HEK293 (cell line): ENCODE results near the gene FSD1.

ENCODE experiments used
- CTCF ChIA-PET: fragments of 350-600 bp; formaldehyde crosslinking; extraction: SDS; loops from one replicate; lab custom pipeline; 2021; ENCODE audit warnings: antibody characterized with exemption; lab: Yijun Ruan, JAX
- POLR2A ChIA-PET: fragments of 300-600 bp; formaldehyde crosslinking; extraction: SDS; loops from one replicate; lab custom pipeline; 2020; ENCODE audit warnings: antibody characterized with exemption, inconsistent platforms; lab: Yijun Ruan, JAX
- H3K27ac ChIP-seq: fragments of 200-500 bp; sonication (Bioruptor generic); 2 replicates; pipeline ENCODE4 v1.5.1; 2014; ENCODE audit warnings: low read depth, low read length, control low read depth, inconsistent platforms; ENCODE audit errors: extremely low read depth
- H3K36me3 ChIP-seq, 2 experiments: fragments of 200-500 bp in 1 of 2; sonication (Bioruptor generic) in 1 of 2; 1 replicate in 1 of 2; 2 replicates in 1 of 2; pipeline ENCODE4 v1.5.1; 2014 to 2017; ENCODE audit warnings: inconsistent platforms in 2 of 2, low read length in 2 of 2; ENCODE audit not compliant: control insufficient read depth in 2 of 2, insufficient read depth in 1 of 2
- H3K4me1 ChIP-seq: fragments of 200-500 bp; sonication (Bioruptor generic); 2 replicates; pipeline ENCODE4 v1.5.1; 2014; ENCODE audit warnings: mild to moderate bottlenecking, low read length, inconsistent platforms; ENCODE audit not compliant: control insufficient read depth, insufficient read depth
- H3K4me3 ChIP-seq: 2 replicates; pipeline ENCODE4 v1.5.1; 2011; ENCODE audit warnings: low read depth, mild to moderate bottlenecking, control low read depth, low read length, moderate library complexity
- H3K9me3 ChIP-seq: fragments of 200-500 bp; sonication (Bioruptor generic); 2 replicates; pipeline ENCODE4 v1.5.1; 2014; ENCODE audit warnings: low read depth, low read length, inconsistent platforms; ENCODE audit not compliant: control insufficient read depth, insufficient read depth
- BCL11A ChIP-seq: fragments of 450-650 bp; formaldehyde crosslinking; IDR thresholded peaks from 2 replicates; pipeline ENCODE4 v1.5.1; 2016; ENCODE audit warnings: low read depth, missing biosample characterization, missing genetic modification characterization
- EGR2 ChIP-seq: fragments of 450-650 bp; formaldehyde crosslinking; IDR thresholded peaks from 2 replicates; pipeline ENCODE4 v1.5.1; 2016; ENCODE audit warnings: low read depth, missing biosample characterization, missing genetic modification characterization
- SCRT1 ChIP-seq: fragments of 450-650 bp; formaldehyde crosslinking; IDR thresholded peaks from 2 replicates; pipeline ENCODE4 v1.5.1; 2016; ENCODE audit warnings: missing biosample characterization, missing genetic modification characterization, borderline replicate concordance
- ZBTB17 ChIP-seq: fragments of 450-650 bp; formaldehyde crosslinking; IDR thresholded peaks from 2 replicates; pipeline ENCODE4 v1.5.1; 2016; ENCODE audit warnings: missing biosample characterization, missing genetic modification characterization
- ZBTB7A ChIP-seq: fragments of 450-650 bp; formaldehyde crosslinking; IDR thresholded peaks from 2 replicates; pipeline ENCODE4 v1.5.1; 2016; ENCODE audit warnings: low read depth, missing biosample characterization, missing genetic modification characterization
- ZFHX2 ChIP-seq: fragments of 450-650 bp; formaldehyde crosslinking; conservative IDR thresholded peaks from 2 replicates; pipeline ENCODE4 v1.5.1; 2016; ENCODE audit warnings: missing biosample characterization, missing genetic modification characterization
- ZNF157 ChIP-seq: fragments of 450-650 bp; formaldehyde crosslinking; IDR thresholded peaks from 2 replicates; pipeline ENCODE4 v1.5.1; 2016; ENCODE audit warnings: missing biosample characterization, missing genetic modification characterization
- ZNF169 ChIP-seq: fragments of 450-650 bp; formaldehyde crosslinking; IDR thresholded peaks from 2 replicates; pipeline ENCODE4 v1.5.1; 2016; ENCODE audit warnings: missing biosample characterization, missing genetic modification characterization
- ZNF175 ChIP-seq: fragments of 450-650 bp; formaldehyde crosslinking; IDR thresholded peaks from 2 replicates; pipeline ENCODE4 v1.5.1; 2016; ENCODE audit warnings: missing biosample characterization, missing genetic modification characterization
- ZNF311 ChIP-seq: fragments of 450-650 bp; formaldehyde crosslinking; IDR thresholded peaks from 2 replicates; pipeline ENCODE4 v1.5.1; 2017; ENCODE audit warnings: missing biosample characterization, missing genetic modification characterization, borderline replicate concordance
- ZNF670 ChIP-seq: fragments of 450-650 bp; formaldehyde crosslinking; IDR thresholded peaks from 2 replicates; pipeline ENCODE4 v1.5.1; 2016; ENCODE audit warnings: missing biosample characterization, missing genetic modification characterization, low read depth
- ZNF707 ChIP-seq: fragments of 450-650 bp; formaldehyde crosslinking; IDR thresholded peaks from 2 replicates; pipeline ENCODE4 v1.5.1; 2016; ENCODE audit warnings: missing biosample characterization, missing genetic modification characterization
- ZNF785 ChIP-seq: fragments of 450-650 bp; formaldehyde crosslinking; IDR thresholded peaks from 2 replicates; pipeline ENCODE4 v1.5.1; 2016; ENCODE audit warnings: missing biosample characterization, missing genetic modification characterization
- ZSCAN23 ChIP-seq: fragments of 450-650 bp; formaldehyde crosslinking; IDR thresholded peaks from 2 replicates; pipeline ENCODE4 v1.5.1; 2016; ENCODE audit warnings: missing biosample characterization, missing genetic modification characterization
- TF ChIP-seq, protein P1 (sequence below): fragments of 450-650 bp; formaldehyde crosslinking; IDR thresholded peaks from 2 replicates; pipeline ENCODE4 v1.5.1; 2016; ENCODE audit warnings: missing biosample characterization, missing genetic modification characterization
- TF ChIP-seq, protein P2 (sequence below): fragments of 450-650 bp; formaldehyde crosslinking; IDR thresholded peaks from 2 replicates; pipeline ENCODE4 v1.5.1; 2017; ENCODE audit warnings: missing biosample characterization, missing genetic modification characterization
- TF ChIP-seq, protein P3 (sequence below): fragments of 450-650 bp; formaldehyde crosslinking; IDR thresholded peaks from 2 replicates; pipeline ENCODE4 v1.5.1; 2017; ENCODE audit warnings: missing biosample characterization, mild to moderate bottlenecking, missing genetic modification characterization, moderate library complexity
- TF ChIP-seq, protein P4 (sequence below): fragments of 450-650 bp; formaldehyde crosslinking; IDR thresholded peaks from 2 replicates; pipeline ENCODE4 v1.5.1; 2016; ENCODE audit warnings: missing biosample characterization, missing genetic modification characterization
- TF ChIP-seq, protein P5 (sequence below): fragments of 450-650 bp; formaldehyde crosslinking; IDR thresholded peaks from 2 replicates; pipeline ENCODE4 v1.5.1; 2016; ENCODE audit warnings: missing biosample characterization, missing genetic modification characterization
- TF ChIP-seq, protein P6 (sequence below): fragments of 450-650 bp; formaldehyde crosslinking; IDR thresholded peaks from 2 replicates; pipeline ENCODE4 v1.5.1; 2016; ENCODE audit warnings: missing biosample characterization, missing genetic modification characterization

The FSD1 gene

DNA sequence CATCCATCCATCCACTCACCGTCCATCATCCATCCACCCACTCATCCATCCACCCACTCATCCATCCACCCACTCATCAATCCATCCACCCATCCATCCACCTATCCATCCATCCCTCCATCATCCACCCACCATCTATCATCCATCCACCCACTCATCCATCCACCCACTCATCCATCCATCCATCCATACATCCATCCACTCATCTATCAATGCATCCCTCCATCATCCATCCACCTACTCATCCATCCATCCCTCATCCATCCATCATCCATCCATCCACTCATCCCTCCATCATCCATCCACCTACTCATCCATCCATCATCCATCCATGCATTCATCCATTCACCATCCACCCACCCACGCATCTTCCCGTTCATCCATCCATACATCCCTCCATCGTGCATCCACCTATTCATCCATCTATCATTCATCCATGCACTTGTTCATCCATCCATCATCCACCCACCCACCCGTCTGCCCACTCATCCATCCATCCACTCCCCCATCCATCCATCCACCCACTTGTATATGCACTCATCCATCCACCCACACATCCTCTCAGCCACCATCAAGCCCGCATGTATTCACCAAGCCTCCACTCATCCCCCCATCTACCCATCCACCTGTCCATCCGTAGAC is 30.7 kb downstream of the FSD1 start (continued):
- TF ChIP-seq ZNF169 (tag by site-specific recombination): 0 out of 2 replicates have a peak, but pooled peaks have one; percentile 41
- peak; percentile 100 for TF ChIP-seq ZBTB17 (tag by site-specific recombination)
- 0 out of 2 replicates have a peak, but pooled peaks have one; percentile 60 for TF ChIP-seq ZNF785
- 0 out of 2 replicates have a peak, but pooled peaks have one; percentile 12 for TF ChIP-seq ZBTB7A (tag by site-specific recombination)
- peak; percentile 29; the same call in 1 of the 2 replicates for TF ChIP-seq ZNF157 (tag by site-specific recombination)
- peak; percentile 100 for TF ChIP-seq EGR2 (tag by site-specific recombination)
- 0 out of 2 replicates have a peak, but pooled peaks have one; percentile 9 for TF ChIP-seq ZNF707 (tag by site-specific recombination)
- TF ChIP-seq SCRT1 (tag by site-specific recombination): no peak
- TF ChIP-seq, protein P1, sequence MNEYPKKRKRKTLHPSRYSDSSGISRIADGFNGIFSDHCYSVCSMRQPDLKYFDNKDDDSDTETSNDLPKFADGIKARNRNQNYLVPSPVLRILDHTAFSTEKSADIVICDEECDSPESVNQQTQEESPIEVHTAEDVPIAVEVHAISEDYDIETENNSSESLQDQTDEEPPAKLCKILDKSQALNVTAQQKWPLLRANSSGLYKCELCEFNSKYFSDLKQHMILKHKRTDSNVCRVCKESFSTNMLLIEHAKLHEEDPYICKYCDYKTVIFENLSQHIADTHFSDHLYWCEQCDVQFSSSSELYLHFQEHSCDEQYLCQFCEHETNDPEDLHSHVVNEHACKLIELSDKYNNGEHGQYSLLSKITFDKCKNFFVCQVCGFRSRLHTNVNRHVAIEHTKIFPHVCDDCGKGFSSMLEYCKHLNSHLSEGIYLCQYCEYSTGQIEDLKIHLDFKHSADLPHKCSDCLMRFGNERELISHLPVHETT (tag by site-specific recombination): no peak
- 0 out of 2 replicates have a peak, but pooled peaks have one; percentile 63 for TF ChIP-seq ZNF311 (tag by site-specific recombination)
- peak; percentile 99 for TF ChIP-seq ZFHX2 (tag by site-specific recombination)

DNA sequence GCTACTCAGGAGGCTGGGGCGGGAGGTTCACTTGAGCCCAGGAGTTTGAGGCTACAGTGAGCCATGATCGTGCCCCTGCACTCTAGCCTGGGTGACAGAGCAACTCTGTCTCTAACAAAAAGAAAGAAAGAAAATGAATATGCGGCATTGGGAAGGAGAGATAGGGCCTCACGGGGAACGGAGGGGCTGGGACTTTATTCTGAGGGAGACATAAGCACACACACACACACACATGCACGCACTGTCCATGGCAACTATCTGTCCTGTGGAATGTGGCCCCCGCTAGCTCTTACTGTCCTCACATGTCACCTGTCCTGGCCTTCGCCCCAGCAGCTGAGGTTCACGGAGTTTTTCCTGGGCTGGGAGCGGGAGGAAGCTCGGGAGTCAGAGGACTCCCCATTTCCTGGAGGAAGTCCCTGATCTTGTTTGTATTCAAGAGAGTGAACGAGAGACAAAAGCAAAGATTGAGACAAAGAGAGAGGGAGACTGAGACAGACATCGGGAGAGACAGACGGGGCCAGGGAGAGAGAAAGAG is 33.6 kb downstream of the FSD1 start:
- POLR2A ChIA-PET: no interaction called here
- Histone ChIP-seq H3K4me1 (peaks cover 3% of the 10 kb centered on the region; the same call in 1 of the 2 replicates), H3K27ac (no peak overlapping the region), H3K36me3 (no peaks in the 10 kb centered on the region), H3K9me3 (no peaks in the 10 kb centered on the region), H3K4me3 (no peak overlapping the region)
- CTCF ChIA-PET: interaction anchor here (0.7 to 1.5 kb wide), 2 partner anchors 71 to 130 kb away, joined by 4 to 5 read pairs; no protein-coding TSS in a partner anchor
- TF ChIP-seq BCL11A (tag by site-specific recombination) (no peak), ZSCAN23 (tag by site-specific recombination) (no peak), ZNF670 (tag by site-specific recombination) (no peak), ZNF175 (no peak)
- TF ChIP-seq, protein P2, sequence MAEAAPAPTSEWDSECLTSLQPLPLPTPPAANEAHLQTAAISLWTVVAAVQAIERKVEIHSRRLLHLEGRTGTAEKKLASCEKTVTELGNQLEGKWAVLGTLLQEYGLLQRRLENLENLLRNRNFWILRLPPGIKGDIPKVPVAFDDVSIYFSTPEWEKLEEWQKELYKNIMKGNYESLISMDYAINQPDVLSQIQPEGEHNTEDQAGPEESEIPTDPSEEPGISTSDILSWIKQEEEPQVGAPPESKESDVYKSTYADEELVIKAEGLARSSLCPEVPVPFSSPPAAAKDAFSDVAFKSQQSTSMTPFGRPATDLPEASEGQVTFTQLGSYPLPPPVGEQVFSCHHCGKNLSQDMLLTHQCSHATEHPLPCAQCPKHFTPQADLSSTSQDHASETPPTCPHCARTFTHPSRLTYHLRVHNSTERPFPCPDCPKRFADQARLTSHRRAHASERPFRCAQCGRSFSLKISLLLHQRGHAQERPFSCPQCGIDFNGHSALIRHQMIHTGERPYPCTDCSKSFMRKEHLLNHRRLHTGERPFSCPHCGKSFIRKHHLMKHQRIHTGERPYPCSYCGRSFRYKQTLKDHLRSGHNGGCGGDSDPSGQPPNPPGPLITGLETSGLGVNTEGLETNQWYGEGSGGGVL (tag by site-specific recombination): no peak
- TF ChIP-seq, protein P3, sequence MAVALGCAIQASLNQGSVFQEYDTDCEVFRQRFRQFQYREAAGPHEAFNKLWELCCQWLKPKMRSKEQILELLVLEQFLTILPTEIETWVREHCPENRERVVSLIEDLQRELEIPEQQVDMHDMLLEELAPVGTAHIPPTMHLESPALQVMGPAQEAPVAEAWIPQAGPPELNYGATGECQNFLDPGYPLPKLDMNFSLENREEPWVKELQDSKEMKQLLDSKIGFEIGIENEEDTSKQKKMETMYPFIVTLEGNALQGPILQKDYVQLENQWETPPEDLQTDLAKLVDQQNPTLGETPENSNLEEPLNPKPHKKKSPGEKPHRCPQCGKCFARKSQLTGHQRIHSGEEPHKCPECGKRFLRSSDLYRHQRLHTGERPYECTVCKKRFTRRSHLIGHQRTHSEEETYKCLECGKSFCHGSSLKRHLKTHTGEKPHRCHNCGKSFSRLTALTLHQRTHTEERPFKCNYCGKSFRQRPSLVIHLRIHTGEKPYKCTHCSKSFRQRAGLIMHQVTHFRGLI: no peak
- TF ChIP-seq, protein P4, sequence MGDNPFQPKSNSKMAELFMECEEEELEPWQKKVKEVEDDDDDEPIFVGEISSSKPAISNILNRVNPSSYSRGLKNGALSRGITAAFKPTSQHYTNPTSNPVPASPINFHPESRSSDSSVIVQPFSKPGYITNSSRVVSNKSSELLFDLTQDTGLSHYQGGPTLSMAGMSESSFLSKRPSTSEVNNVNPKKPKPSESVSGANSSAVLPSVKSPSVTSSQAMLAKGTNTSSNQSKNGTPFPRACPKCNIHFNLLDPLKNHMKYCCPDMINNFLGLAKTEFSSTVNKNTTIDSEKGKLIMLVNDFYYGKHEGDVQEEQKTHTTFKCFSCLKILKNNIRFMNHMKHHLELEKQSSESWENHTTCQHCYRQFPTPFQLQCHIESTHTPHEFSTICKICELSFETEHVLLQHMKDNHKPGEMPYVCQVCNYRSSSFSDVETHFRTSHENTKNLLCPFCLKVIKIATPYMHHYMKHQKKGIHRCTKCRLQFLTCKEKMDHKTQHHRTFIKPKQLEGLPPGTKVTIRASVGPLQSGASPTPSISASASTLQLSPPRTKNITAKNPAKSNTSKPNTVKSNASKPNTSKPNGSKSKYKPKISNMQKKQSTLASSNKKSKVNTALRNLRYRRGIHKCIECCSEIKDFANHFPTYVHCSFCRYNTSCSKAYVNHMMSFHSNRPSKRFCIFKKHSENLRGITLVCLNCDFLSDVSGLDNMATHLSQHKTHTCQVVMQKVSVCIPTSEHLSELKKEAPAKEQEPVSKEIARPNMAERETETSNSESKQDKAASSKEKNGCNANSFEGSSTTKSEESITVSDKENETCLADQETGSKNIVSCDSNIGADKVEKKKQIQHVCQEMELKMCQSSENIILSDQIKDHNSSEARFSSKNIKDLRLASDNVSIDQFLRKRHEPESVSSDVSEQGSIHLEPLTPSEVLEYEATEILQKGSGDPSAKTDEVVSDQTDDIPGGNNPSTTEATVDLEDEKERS (tag by site-specific recombination): no peak
- TF ChIP-seq, protein P5, sequence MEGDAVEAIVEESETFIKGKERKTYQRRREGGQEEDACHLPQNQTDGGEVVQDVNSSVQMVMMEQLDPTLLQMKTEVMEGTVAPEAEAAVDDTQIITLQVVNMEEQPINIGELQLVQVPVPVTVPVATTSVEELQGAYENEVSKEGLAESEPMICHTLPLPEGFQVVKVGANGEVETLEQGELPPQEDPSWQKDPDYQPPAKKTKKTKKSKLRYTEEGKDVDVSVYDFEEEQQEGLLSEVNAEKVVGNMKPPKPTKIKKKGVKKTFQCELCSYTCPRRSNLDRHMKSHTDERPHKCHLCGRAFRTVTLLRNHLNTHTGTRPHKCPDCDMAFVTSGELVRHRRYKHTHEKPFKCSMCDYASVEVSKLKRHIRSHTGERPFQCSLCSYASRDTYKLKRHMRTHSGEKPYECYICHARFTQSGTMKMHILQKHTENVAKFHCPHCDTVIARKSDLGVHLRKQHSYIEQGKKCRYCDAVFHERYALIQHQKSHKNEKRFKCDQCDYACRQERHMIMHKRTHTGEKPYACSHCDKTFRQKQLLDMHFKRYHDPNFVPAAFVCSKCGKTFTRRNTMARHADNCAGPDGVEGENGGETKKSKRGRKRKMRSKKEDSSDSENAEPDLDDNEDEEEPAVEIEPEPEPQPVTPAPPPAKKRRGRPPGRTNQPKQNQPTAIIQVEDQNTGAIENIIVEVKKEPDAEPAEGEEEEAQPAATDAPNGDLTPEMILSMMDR (tag by site-specific recombination): no peak
- TF ChIP-seq, protein P6, sequence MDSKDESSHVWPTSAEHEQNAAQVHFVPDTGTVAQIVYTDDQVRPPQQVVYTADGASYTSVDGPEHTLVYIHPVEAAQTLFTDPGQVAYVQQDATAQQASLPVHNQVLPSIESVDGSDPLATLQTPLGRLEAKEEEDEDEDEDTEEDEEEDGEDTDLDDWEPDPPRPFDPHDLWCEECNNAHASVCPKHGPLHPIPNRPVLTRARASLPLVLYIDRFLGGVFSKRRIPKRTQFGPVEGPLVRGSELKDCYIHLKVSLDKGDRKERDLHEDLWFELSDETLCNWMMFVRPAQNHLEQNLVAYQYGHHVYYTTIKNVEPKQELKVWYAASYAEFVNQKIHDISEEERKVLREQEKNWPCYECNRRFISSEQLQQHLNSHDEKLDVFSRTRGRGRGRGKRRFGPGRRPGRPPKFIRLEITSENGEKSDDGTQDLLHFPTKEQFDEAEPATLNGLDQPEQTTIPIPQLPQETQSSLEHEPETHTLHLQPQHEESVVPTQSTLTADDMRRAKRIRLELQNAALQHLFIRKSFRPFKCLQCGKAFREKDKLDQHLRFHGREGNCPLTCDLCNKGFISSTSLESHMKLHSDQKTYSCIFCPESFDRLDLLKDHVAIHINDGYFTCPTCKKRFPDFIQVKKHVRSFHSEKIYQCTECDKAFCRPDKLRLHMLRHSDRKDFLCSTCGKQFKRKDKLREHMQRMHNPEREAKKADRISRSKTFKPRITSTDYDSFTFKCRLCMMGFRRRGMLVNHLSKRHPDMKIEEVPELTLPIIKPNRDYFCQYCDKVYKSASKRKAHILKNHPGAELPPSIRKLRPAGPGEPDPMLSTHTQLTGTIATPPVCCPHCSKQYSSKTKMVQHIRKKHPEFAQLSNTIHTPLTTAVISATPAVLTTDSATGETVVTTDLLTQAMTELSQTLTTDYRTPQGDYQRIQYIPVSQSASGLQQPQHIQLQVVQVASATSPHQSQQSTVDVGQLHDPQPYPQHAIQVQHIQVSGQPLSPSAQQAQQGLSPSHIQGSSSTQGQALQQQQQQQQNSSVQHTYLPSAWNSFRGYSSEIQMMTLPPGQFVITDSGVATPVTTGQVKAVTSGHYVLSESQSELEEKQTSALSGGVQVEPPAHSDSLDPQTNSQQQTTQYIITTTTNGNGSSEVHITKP (tag by site-specific recombination): no peak
